Muscle layer of duodenum (tissue), 2 donors: ENCODE results near the gene MMP28.

Experiments used
- H3K27ac ChIP-seq: one replicate; pipeline ENCODE4 v1.7.0; 2013; ENCODE audit warnings: mild to moderate bottlenecking, low read length
- H3K27me3 ChIP-seq: one replicate; pipeline ENCODE4 v1.7.0; 2013; ENCODE audit warnings: low read depth, mild to moderate bottlenecking, control low read depth, low read length
- H3K36me3 ChIP-seq, 2 donors: one replicate each; pipeline ENCODE4 v1.7.0; 2013; ENCODE audit warnings: low read length in 2 of 2, control low read depth in 1 of 2, mild to moderate bottlenecking in 1 of 2; ENCODE audit not compliant: insufficient read depth in 2 of 2, control insufficient read depth in 1 of 2
- H3K4me1 ChIP-seq, 2 donors: one replicate each; pipeline ENCODE4 v1.7.0; 2013; ENCODE audit warnings: low read length in 2 of 2, mild to moderate bottlenecking in 2 of 2, control low read depth in 1 of 2, moderate library complexity in 1 of 2; ENCODE audit not compliant: insufficient read depth in 2 of 2, control insufficient read depth in 1 of 2
- H3K4me3 ChIP-seq, 2 donors: one replicate each; pipeline ENCODE4 v1.7.0; 2013; ENCODE audit warnings: low read length in 2 of 2, low read depth in 1 of 2, mild to moderate bottlenecking in 1 of 2
- H3K9me3 ChIP-seq, 2 donors: one replicate each; pipeline ENCODE4 v1.7.0; 2013; ENCODE audit warnings: low read length in 2 of 2, control low read depth in 1 of 2, mild to moderate bottlenecking in 1 of 2; ENCODE audit not compliant: control insufficient read depth in 1 of 2
- donor health status: healthy.

MMP28 gene

DNA sequence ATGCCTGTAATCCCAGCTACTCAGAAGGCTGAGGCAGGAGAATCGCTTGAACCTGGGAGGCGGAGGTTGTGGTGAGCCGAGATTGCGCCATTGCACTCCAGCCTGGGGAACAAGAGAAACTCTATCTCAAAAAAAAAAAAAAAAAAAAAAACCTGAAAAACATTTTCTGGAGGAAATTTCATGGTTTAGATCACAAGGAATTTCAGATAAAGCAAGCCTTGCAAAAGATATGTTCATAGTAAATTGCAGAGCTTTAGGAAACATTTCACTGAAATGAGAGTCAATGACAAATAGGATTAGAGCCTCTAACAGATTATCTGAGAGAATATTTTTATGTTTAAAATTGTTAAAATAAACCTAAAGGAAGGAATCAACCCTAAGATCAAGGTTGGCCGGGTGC is 17.0 kb upstream of the MMP28 start:
- Histone ChIP-seq H3K36me3 (peaks cover under 1 to 2% of the 10 kb centered on the region in 2 donors), H3K27ac (no peak overlapping the region), H3K9me3 (no peaks in the 10 kb centered on the region), H3K27me3 (no peaks in the 10 kb centered on the region), H3K4me3 (no peak overlapping the region), H3K4me1 (peaks cover 15 to 56% of the 10 kb centered on the region in 2 donors)

GRCh38 chr17:35811759-35812158 is 16.3 kb upstream of the MMP28 start:
- H3K27ac ChIP-seq: no peak overlapping the region
- H3K4me3 ChIP-seq: no peak overlapping the region
- peaks cover 15 to 49% of the 10 kb centered on the region in 2 donors for H3K4me1 ChIP-seq
- no peaks in the 10 kb centered on the region for H3K36me3 ChIP-seq
- no peaks in the 10 kb centered on the region for H3K9me3 ChIP-seq
- H3K27me3 ChIP-seq: no peaks in the 10 kb centered on the region

GRCh38 chr17:35809855-35810461 is 14.5 kb upstream of the MMP28 start:
- H3K27me3 ChIP-seq: no peaks in the 10 kb centered on the region
- H3K4me1 ChIP-seq: peaks cover 12 to 36% of the 10 kb centered on the region in 2 donors

DNA sequence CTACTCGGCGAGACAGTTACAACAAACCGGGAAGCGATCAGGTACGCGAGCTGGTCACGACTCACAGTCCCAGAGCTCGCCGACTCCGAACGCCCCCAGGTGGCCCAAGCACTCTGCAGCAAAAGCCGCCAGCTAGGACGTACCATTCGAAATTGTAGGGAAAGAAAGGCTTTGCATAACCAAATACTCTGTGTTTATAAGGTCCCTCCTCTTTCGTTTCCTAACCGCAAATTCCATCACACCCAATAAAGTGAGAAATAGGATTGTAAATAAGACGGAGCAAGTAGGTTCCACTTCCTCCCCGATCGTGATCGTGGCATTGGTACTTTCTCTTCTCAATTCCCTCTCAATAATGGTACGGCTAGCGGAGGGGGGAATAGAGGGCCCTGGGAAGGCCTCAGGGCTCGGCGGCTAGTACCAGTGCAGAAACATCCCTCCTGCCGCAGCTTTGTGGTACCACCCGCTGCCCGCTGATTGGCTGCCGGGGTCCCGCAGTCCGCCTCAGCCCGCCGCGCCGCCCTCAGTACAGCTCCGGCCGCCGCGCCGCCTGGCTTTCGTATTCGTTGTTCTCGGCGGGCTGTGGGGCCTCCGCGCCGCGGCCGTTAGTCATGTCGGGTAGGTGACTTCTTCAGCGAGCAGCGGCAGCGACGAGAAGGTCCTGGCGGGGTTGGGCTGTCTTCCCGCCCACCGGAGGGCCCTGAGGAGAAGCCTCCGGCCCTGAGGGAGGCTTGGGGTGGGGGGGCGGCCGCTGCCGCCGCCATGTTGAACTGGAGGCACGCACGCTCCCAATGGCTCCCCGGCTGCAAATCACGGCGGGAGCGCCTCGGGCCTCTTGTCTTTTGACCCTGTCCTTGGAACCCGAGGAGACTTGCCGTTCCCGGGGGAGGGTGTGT is 13.8 kb upstream of the MMP28 start, which contains the start of gene TAF15:
Gene TAF15 (plus strand): TSS at position 523 of the 893 bp plus-strand sequence. CDS start 86 bp downstream, at position 609.
- Histone ChIP-seq H3K27ac (peak within 1 kb of the TSS; percentile 93), H3K27me3 (no peaks in the 10 kb centered on the region), H3K9me3 (no peaks in the 10 kb centered on the region), H3K36me3 (no peaks in the 10 kb centered on the region), H3K4me1 (peaks cover 11 to 41% of the 10 kb centered on the region in 2 donors), H3K4me3 (peak within 1 kb of the TSS; percentile 87 to 98)

More at GRCh38 chr17:35809855-35810461, 14.5 kb upstream of the MMP28 start:
- H3K36me3 ChIP-seq: no peaks in the 10 kb centered on the region
- H3K4me3 ChIP-seq: peak overlapping the region; percentile 87 to 98
- peak overlapping the region; percentile 93 for H3K27ac ChIP-seq
- no peaks in the 10 kb centered on the region for H3K9me3 ChIP-seq

GRCh38 chr17:35808240-35808961 is 13.0 kb upstream of the MMP28 start:
- Histone ChIP-seq H3K36me3 (no peaks in the 10 kb centered on the region), H3K9me3 (no peaks in the 10 kb centered on the region), H3K4me3 (peak overlapping the region; percentile 87 to 98), H3K27me3 (no peaks in the 10 kb centered on the region), H3K27ac (peak overlapping the region; percentile 93), H3K4me1 (peaks cover 11 to 41% of the 10 kb centered on the region in 2 donors)

DNA sequence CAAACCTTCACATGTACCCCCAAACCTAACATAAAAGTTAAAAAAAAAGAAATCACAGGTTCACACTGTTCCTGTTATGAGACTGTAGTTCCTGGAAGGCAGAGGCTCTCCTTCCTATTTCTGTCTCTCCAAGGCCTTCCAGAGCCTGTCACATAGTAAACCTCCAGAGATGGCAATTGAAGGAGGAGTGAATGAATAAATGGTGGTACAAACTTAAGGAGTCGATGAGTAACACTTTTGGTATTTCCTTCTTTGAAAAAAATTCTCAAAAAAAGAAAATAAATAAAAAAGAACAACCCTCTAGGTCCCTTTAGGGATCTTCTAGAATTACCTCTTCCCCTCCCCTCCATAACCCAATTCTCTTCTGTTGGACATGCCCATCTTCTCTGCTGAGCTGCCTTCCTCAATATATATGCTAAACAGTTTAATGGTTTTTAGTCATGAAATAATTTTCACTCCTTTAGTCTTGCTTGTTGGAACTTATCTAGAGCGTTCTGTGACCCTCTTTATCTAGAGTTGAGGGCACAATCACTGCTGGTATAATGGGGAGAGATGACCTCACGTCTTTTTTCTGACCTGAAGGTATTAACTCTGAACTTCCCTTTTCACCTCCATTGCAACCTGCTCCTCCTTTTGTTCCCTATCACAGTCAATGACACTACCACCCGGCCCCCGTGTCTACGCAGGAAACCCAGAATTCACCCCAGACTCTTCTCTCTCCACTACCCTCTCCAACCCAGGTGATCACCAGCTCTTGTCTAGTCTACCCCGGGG is 12.1 kb upstream of the MMP28 start:
- Histone ChIP-seq H3K36me3 (no peaks in the 10 kb centered on the region), H3K4me3 (no peak overlapping the region), H3K27ac (no peak overlapping the region), H3K27me3 (no peaks in the 10 kb centered on the region), H3K4me1 (peaks cover 11 to 38% of the 10 kb centered on the region in 2 donors), H3K9me3 (no peaks in the 10 kb centered on the region)

DNA sequence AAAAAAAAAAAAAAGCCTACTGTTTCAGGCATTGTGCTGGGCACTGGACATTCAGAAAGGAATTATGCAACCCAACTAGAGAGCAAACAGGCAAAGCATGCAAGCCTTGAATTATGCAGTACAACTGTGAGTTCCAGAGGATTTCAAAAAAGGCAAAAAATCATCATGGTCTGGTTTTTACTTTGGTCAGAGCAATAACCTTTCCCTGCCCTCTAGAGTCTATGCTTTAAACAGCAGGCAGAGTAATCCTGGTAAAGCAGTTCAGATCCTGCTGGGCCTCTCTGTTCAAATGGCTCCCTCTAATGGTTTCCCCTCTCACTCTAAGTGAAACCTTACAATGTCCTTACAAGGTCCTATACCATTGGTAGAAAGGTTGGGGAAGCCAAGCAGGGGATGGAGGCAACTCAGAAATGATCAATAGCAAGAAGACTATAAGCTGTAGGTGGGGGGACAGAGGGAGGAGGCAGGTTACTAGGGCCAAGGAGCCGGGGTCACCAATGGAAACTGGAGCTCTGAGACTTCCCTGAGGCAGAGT is 9.3 kb upstream of the MMP28 start:
- Histone ChIP-seq H3K9me3 (no peaks in the 10 kb centered on the region), H3K4me3 (no peak overlapping the region), H3K36me3 (no peaks in the 10 kb centered on the region), H3K27ac (no peak overlapping the region), H3K27me3 (no peaks in the 10 kb centered on the region), H3K4me1 (peaks cover 3 to 38% of the 10 kb centered on the region in 2 donors)

DNA sequence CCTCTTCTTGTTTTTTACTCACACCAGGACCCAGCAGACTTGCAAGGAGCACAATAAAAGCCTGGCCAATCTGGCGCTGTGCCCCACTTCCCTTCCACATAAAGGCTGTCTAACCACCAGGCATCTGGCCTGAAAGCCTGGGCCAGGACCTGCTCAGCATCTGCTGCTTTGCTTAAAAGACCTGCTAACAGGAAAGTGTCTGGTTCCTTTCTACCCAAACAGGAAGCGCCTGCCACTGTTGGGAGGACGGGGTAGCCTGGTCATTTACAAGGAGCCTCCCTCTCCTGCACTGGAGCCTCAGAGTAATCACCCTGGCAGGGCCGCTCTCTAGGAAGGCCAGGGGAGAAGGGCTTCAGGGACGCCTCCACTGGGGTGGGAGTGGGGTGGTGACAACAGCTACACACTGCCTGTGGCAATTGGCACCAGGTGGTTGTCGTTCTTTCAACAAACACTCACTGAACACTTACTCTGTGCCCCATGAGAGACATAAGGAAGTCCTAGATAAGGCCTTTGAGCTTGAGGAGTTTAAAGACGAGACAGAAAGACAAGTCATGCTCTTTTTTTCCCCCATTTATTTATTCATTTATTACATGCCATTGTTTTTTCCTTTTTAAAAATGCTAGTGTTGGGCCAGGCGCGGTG is 6.3 kb upstream of the MMP28 start:
- H3K4me3 ChIP-seq: no peak overlapping the region
- peaks cover 3% of the 10 kb centered on the region for H3K27me3 ChIP-seq
- no peak overlapping the region for H3K27ac ChIP-seq
- H3K9me3 ChIP-seq: no peaks in the 10 kb centered on the region
- no peaks in the 10 kb centered on the region for H3K36me3 ChIP-seq
- peaks cover 3 to 37% of the 10 kb centered on the region in 2 donors for H3K4me1 ChIP-seq

DNA sequence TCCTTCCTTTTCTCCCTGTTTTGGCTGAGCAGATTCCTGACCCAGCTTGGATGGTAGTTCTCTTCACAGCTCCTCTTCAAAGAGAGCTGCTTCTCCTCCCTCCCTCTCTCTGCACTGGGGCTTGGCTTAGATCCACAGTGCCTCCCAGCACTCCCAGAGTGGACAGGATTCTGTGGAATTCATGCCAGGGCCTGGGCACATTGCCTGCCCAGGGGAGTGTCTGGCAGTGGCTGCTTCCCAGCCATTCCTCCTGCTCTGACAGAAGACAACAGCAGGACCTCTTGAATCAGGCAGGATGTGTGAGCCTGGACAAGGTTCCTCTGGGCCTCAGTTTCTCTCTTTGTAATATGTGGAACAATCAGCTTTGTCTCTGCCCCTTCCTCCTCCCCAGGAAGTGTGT is 4.5 kb upstream of the MMP28 start:
- H3K27ac ChIP-seq: no peak overlapping the region
- H3K27me3 ChIP-seq: peaks cover 10% of the 10 kb centered on the region
- no peaks in the 10 kb centered on the region for H3K9me3 ChIP-seq
- no peak overlapping the region for H3K4me3 ChIP-seq
- H3K36me3 ChIP-seq: no peaks in the 10 kb centered on the region
- peaks cover 3 to 46% of the 10 kb centered on the region in 2 donors for H3K4me1 ChIP-seq

DNA sequence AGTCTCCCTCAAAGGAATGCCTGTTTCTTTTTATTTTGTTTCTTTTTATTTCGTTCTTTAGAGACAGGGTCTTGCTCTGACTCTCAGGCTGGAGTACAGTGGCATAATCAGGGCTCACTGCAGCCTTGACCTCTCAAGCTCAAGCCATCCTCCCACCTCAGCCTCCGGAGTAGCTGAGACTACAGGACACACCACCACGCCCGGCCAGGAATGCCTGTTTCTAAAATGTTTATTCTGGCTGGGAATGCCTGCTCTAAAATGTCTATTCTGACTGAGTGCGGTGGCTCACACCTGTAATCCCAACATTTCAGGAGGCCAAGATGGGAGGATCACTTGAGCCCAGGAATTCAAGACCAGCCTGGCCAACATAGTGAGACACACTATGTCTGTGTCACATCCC is 2.5 kb upstream of the MMP28 start:
- H3K27ac ChIP-seq: no peak overlapping the region
- H3K4me1 ChIP-seq: peaks cover 6 to 51% of the 10 kb centered on the region in 2 donors
- peaks cover 15% of the 10 kb centered on the region for H3K27me3 ChIP-seq
- H3K36me3 ChIP-seq: no peaks in the 10 kb centered on the region
- no peak overlapping the region for H3K4me3 ChIP-seq
- no peaks in the 10 kb centered on the region for H3K9me3 ChIP-seq
